Effector memory CD8-positive, alpha-beta T cell (primary cell): Measurements from ENCODE around the gene APOO.

Source experiments
- ATAC-seq: fragments of 150-1000 bp; cut with Tn5 transposase; replicated peaks from 2 replicates; pipeline ENCODE4 v1.10.0; 2021; ENCODE audit warnings: mild to moderate bottlenecking, moderate library complexity
- DNase-seq, 3 experiments: peaks; one replicate each; pipeline ENCODE4 v3.0.0; 2021
- H3K27ac Mint-ChIP-seq, 2 donors: one replicate each; pipeline ENCODE4 v1.8.0; 2022; ENCODE audit warnings: mild to moderate bottlenecking in 2 of 2, mixed read lengths in 2 of 2, moderate library complexity in 2 of 2
- H3K27me3 Mint-ChIP-seq, 2 donors: one replicate each; pipeline ENCODE4 v1.8.0; 2022; ENCODE audit warnings: mixed read lengths in 2 of 2
- H3K36me3 Mint-ChIP-seq: one replicate; pipeline ENCODE4 v1.8.0; 2022; ENCODE audit warnings: mild to moderate bottlenecking, moderate library complexity, mixed read lengths; ENCODE audit not compliant: insufficient read depth
- H3K4me1 Mint-ChIP-seq, 2 donors: one replicate each; pipeline ENCODE4 v1.8.0; 2022; ENCODE audit warnings: low read depth in 2 of 2, mixed read lengths in 2 of 2
- H3K4me3 Mint-ChIP-seq, 2 donors: one replicate each; pipeline ENCODE4 v1.8.0; 2022; ENCODE audit warnings: mild to moderate bottlenecking in 2 of 2, mixed read lengths in 2 of 2, moderate library complexity in 2 of 2
- H3K9me3 Mint-ChIP-seq, 2 donors: one replicate each; pipeline ENCODE4 v1.8.0; 2022; ENCODE audit warnings: mixed read lengths in 2 of 2

APOO gene

DNA sequence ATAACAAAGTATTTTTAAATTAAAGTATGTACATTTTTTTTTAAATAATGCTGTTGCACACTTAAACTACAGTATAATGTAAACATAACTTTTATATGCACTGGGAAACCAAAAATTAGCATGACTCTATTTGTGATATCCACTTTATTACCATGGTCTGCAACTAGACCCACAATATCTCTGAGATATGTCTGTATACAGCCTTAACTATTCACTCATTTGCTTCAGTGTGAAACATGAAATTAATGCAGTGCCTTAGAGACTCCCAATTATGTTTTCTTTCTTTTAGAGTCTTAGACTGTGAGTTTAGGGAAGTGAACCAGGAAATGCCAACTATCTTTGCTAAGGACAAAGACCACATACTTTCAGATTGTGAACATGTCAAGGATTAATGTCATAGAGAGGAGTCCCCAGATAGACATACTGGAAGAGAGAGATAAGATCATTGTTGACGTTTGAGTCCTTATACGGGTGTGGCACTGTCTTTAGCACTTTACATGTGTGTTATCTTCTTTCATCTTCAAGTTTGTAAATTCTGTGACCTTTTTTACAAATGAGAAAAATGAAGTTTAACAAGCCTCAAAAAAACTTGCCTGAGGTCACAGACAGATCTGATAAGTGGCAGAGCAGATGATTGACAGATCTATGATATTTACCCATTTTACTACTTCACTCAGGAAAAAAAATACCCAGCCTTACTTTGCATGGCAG is 23.3 kb upstream of the APOO start:
- H3K27ac Mint-ChIP-seq = peak overlapping the region; percentile 83 to 88
- peak overlapping the region in 1 of 2 donors; percentile 53 for H3K4me3 Mint-ChIP-seq
- H3K4me1 Mint-ChIP-seq = peaks cover 10% of the 10 kb centered on the region in 2 donors
- no peaks in the 10 kb centered on the region for H3K36me3 Mint-ChIP-seq
- peak; percentile 88 for ATAC-seq
- peak in 1 of 3 experiments; percentile 1 for DNase-seq
- H3K9me3 Mint-ChIP-seq = no peaks in the 10 kb centered on the region
- no peaks in the 10 kb centered on the region for H3K27me3 Mint-ChIP-seq

DNA sequence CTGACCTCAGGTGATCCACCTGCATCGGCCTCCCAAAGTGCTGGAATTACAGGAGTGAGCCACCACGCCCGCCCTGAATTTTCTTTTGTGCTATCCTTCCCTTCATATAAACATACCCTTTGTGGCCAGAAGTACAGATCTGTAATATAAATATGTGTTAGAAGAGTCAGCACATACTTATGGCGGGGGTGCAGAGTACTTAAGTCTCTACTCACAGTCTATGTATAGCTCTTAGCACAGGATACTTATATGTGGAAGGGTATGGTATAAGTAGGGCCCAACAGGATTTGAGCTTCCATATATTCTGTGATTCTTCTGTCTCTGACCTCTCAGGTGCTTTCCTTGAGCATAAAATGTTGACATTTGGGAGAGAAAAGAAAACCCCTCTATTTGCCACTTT is 18.3 kb upstream of the APOO start:
- H3K27ac Mint-ChIP-seq = no peak overlapping the region
- no peak overlapping the region for H3K4me3 Mint-ChIP-seq
- H3K9me3 Mint-ChIP-seq = no peaks in the 10 kb centered on the region

DNA sequence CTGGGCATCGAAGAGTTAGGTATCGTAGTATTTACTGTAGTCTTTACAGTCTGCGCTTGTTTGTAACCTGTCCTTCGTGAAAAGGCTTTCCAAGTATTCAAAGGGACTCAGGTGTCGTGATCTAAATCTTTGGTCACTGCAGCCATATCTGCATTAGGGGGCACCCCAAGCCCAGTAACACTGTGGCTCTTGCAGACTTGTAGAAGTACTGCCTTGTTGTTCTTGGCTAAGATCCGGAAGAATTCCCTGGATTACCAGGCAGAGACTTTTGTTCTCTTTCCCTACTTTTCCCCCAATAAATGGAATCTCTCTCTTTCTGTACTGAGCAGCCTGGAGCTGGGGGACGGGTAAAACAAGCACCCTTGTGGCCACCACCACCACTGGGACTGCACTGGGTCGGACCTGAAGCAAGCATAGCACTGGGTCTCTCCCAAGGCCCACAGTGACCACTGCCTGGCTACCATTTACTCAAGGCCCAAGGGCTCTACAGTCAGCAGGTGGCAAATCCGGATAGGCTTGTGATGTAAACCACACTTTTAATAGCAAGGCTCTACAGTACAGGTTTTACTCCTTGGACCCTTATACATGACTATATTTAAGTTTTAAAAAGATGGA is 12.1 kb upstream of the APOO start:
- no peak overlapping the region for H3K4me3 Mint-ChIP-seq
- DNase-seq = no peak
- H3K27ac Mint-ChIP-seq = no peak overlapping the region
- H3K27me3 Mint-ChIP-seq = no peaks in the 10 kb centered on the region
- H3K4me1 Mint-ChIP-seq = no peaks in the 10 kb centered on the region
- no peaks in the 10 kb centered on the region for H3K9me3 Mint-ChIP-seq
- H3K36me3 Mint-ChIP-seq = no peaks in the 10 kb centered on the region
- ATAC-seq = no peak

More for the DNA sequence above, 18.3 kb upstream of the APOO start:
- ATAC-seq (no peak), DNase-seq (no peak)
- peaks cover 1 to 2% of the 10 kb centered on the region in 2 donors for H3K4me1 Mint-ChIP-seq
- no peaks in the 10 kb centered on the region for H3K27me3 Mint-ChIP-seq
- H3K36me3 Mint-ChIP-seq = no peaks in the 10 kb centered on the region

DNA sequence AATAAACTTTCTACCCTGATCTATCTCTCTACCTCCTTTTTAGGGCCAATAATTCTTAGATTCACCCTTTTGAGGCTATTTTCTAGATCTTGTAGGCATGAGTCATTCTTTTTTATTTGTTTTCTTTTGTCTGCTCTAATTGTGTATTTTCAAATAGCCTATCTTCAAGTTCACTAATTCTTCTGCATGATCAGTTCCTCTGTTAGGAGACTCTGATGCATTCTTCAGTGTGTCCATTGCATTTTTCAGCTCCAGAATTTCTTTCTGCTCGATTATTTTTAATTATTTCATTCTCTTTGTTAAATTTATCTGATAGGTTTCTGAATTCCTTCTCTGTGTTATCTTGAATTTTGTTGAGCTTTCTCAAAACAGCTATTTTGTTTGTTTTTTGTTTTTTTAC is 11.4 kb upstream of the APOO start:
- no peak for DNase-seq
- no peaks in the 10 kb centered on the region for H3K9me3 Mint-ChIP-seq
- no peak overlapping the region for H3K4me3 Mint-ChIP-seq
- ATAC-seq = no peak
- H3K36me3 Mint-ChIP-seq = no peaks in the 10 kb centered on the region
- H3K27ac Mint-ChIP-seq = no peak overlapping the region
- H3K4me1 Mint-ChIP-seq = no peaks in the 10 kb centered on the region
- H3K27me3 Mint-ChIP-seq = no peaks in the 10 kb centered on the region

DNA sequence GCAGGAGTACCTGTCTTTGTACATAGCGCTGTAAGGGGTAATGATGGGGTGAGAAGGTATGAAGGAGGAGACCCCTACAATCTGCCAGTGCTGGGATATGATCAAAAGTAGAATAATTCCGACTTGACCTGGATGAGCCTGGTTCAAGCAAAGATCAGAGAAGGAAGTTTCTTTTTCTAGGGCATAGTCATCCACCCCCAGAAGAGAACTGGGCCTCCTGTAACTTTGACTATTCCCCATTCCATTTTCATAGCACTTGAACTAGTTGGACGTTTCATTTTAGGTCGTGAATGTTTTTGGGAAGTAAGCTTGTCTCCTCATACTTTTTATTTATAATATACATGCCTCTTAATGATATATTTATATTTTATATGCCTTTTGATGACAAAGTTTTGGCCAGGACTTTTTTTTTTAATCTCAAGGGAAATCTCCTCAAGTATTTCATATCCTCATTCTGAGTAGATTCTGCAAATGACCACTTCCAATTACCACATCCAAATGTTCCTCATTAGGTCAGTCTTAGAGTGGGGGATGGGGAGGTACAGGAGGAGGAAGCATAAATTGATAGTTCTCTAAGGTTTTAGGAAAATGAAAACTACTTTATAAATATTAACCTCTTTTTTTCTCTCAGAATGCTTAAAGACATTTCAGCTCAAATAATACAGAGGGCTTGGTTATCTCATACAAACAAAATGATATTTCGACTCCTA is 3.5 kb upstream of the APOO start:
- peaks cover 3 to 6% of the 10 kb centered on the region in 2 donors for H3K4me1 Mint-ChIP-seq
- DNase-seq = no peak
- ATAC-seq = no peak
- no peaks in the 10 kb centered on the region for H3K9me3 Mint-ChIP-seq
- no peak overlapping the region for H3K27ac Mint-ChIP-seq
- no peaks in the 10 kb centered on the region for H3K27me3 Mint-ChIP-seq
- peaks cover 10% of the 10 kb centered on the region for H3K36me3 Mint-ChIP-seq
- H3K4me3 Mint-ChIP-seq = no peak overlapping the region

DNA sequence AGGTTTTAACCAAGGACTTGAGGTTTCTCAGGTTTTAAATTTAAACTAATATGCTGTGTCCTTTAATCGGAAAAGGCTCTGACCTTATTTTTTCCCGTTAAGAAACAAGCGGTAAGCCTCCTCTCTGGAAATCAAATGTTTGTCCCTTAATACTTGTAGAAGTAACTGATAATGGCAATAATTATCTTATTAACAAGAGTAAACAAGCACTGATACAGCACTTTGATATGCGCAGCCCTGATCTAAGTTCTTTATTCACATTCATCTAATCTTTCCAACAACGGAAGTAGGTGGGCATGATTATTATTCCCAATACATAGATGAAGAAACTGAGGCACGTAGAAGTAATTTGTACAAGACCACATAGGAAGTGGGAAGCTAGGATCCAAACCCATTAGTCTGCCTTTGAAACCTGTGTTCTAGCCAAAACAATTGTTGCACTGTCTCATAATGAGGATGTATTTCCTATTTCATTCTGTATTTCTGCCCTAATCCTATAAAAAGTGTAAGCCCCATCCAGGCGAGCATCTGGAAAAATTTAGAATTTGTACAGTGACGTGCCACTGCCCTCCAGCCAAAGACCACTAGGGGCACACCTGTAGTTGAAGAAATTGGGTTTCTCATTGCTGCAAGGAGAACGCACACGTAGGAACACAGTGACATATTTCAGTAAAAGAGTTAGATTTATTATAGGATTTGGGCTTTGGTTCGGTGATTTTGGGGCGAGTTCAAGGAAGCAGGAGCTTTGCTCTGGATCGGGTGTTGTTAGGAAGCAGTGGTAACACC is 674 bp upstream of the APOO start:
- no peaks in the 10 kb centered on the region for H3K27me3 Mint-ChIP-seq
- DNase-seq = peak in 1 of 3 experiments; percentile 3
- peaks cover 10% of the 10 kb centered on the region for H3K36me3 Mint-ChIP-seq
- ATAC-seq = no peak
- H3K27ac Mint-ChIP-seq = peak overlapping the region; percentile 87 to 90
- peak overlapping the region; percentile 73 to 78 for H3K4me3 Mint-ChIP-seq
- H3K4me1 Mint-ChIP-seq = peaks cover 3 to 6% of the 10 kb centered on the region in 2 donors
- no peaks in the 10 kb centered on the region for H3K9me3 Mint-ChIP-seq

GRCh38 chrX:23907111-23907497 is 634 bp downstream of the APOO start:
- peak overlapping the region; percentile 73 to 78 for H3K4me3 Mint-ChIP-seq

DNA sequence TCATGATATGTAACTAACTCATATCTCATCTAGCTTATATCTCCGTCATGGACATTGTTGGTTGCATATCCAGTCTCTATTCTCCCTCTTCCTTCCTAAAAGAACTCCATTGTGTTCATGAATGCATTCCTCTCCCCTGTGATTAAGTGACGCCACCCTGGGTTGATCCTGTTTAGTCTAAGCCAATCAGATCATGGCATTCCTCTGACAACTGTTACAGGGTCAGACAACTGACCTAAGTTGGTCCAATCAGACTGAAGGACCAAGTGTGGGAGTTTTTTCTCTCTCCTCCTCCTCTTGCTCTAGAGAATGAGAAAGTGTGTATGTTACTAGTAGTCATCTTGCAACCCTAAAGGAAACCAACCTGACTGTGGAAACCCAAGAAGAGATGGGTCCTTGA is 3.6 kb downstream of the APOO start:
- H3K36me3 Mint-ChIP-seq = peaks cover 10% of the 10 kb centered on the region
- ATAC-seq = no peak
- H3K9me3 Mint-ChIP-seq = no peaks in the 10 kb centered on the region
- peaks cover 3 to 6% of the 10 kb centered on the region in 2 donors for H3K4me1 Mint-ChIP-seq
- no peak overlapping the region for H3K4me3 Mint-ChIP-seq
- no peak for DNase-seq
- peak overlapping the region in 1 of 2 donors; percentile 52 for H3K27ac Mint-ChIP-seq
- no peaks in the 10 kb centered on the region for H3K27me3 Mint-ChIP-seq

More at GRCh38 chrX:23907111-23907497, 634 bp downstream of the APOO start:
- Mint-ChIP-seq H3K36me3 (peaks cover 10% of the 10 kb centered on the region), H3K27me3 (no peaks in the 10 kb centered on the region), H3K27ac (peak overlapping the region; percentile 87 to 90), H3K4me1 (peaks cover 3 to 6% of the 10 kb centered on the region in 2 donors), H3K9me3 (no peaks in the 10 kb centered on the region)
- no peak for ATAC-seq
- DNase-seq = no peak

DNA sequence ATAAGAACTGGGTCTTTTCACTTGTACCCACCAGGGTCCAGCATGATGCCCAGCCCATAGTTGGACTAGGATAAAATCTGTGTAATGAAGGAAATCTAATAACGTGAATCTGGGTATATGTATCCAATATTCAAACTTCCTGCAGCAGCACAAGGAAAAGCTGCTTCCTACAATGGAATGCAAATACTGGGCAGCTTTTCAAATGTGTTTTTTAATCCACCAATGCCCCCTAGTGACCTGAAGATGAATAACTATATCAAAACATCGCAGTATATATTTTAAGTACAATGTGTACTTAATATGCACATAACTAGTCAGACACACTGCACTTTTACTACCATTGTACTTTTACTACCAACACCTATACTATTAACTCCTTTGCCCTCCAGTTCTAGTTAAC is 5.3 kb downstream of the APOO start:
- Mint-ChIP-seq H3K4me1 (no peaks in the 10 kb centered on the region), H3K27ac (no peak overlapping the region), H3K9me3 (no peaks in the 10 kb centered on the region), H3K36me3 (peaks cover 6% of the 10 kb centered on the region), H3K27me3 (no peaks in the 10 kb centered on the region), H3K4me3 (no peak overlapping the region)
- DNase-seq = peak in 2 of 3 experiments; percentile 1 to 2
- peak; percentile 45 for ATAC-seq

DNA sequence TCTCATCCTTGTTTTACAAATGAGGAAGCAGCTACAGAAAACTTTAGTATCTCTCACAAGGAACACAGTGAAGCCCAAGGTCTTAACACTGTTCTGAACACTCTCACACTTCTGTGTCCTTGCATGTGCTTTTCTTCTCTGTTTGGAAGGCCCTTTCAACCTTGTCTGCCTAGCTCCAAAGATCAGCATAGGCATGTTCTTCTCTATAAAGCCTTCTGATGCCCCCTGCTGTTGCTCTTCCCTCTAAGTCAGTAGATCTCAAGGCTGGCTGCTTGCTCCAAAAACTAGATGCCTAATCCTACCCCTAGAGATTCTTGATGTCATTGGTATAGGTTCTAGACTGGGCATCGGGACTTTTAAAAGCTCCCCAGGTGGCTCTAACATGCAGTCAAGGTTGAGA is 5.9 kb downstream of the APOO start:
- ATAC-seq = peak; percentile 86
- Mint-ChIP-seq H3K27me3 (no peaks in the 10 kb centered on the region), H3K36me3 (peaks cover under 1% of the 10 kb centered on the region), H3K4me3 (no peak overlapping the region), H3K27ac (no peak overlapping the region), H3K9me3 (no peaks in the 10 kb centered on the region), H3K4me1 (no peaks in the 10 kb centered on the region)
- DNase-seq = peak; percentile 11 to 30 (median 19)

DNA sequence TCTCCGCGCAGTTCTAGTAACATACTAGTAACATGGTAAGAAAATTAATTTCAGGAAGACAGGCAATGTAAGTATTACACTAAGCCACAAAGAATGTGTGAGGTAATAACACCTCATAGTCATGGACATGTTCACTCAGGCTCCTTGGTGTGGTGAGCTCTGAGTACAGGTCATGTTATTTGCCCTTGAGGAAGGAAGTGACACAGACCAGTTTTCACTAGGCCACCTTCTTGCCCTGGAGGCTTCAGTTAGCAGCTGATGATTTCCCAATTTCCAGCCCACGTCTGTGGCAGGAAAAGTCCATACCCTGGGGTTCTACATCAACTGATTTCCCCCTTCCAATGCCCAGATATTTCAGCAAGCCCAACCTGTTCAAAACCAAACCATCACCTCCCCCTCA is 6.7 kb downstream of the APOO start:
- DNase-seq (no peak), ATAC-seq (peak; percentile 16)
- H3K4me1 Mint-ChIP-seq = no peaks in the 10 kb centered on the region
- H3K9me3 Mint-ChIP-seq = no peaks in the 10 kb centered on the region
- H3K4me3 Mint-ChIP-seq = no peak overlapping the region
- no peaks in the 10 kb centered on the region for H3K36me3 Mint-ChIP-seq
- no peak overlapping the region for H3K27ac Mint-ChIP-seq
- H3K27me3 Mint-ChIP-seq = no peaks in the 10 kb centered on the region

- no peak overlapping the region for H3K27ac Mint-ChIP-seq
- no peak overlapping the region for H3K4me3 Mint-ChIP-seq
- no peak for DNase-seq
- ATAC-seq = no peak
- no peaks in the 10 kb centered on the region for H3K4me1 Mint-ChIP-seq
- H3K9me3 Mint-ChIP-seq = no peaks in the 10 kb centered on the region
- no peaks in the 10 kb centered on the region for H3K27me3 Mint-ChIP-seq
- H3K36me3 Mint-ChIP-seq = no peaks in the 10 kb centered on the region
Observed at GRCh38 chrX:23900220-23900797, 7.4 kb downstream of the APOO start.

GRCh38 chrX:23898412-23898959 is 9.3 kb downstream of the APOO start:
- ATAC-seq = no peak
- Mint-ChIP-seq H3K4me1 (no peaks in the 10 kb centered on the region), H3K27ac (no peak overlapping the region), H3K4me3 (no peak overlapping the region), H3K27me3 (no peaks in the 10 kb centered on the region), H3K9me3 (no peaks in the 10 kb centered on the region), H3K36me3 (no peaks in the 10 kb centered on the region)
- DNase-seq = no peak
